Stimulated activated CD4-positive, alpha-beta T cell treated with anti-CD3 and anti-CD28 coated beads, Interleukin-2, amount 100 ng/mL, for 24 hours (primary cell): Measurements from ENCODE around the gene MAPK9.

Source experiments
- DNase-seq, 2 donors: peaks; one replicate each; pipeline ENCODE4 v3.0.0-alpha.2; 2020

Gene MAPK9

DNA sequence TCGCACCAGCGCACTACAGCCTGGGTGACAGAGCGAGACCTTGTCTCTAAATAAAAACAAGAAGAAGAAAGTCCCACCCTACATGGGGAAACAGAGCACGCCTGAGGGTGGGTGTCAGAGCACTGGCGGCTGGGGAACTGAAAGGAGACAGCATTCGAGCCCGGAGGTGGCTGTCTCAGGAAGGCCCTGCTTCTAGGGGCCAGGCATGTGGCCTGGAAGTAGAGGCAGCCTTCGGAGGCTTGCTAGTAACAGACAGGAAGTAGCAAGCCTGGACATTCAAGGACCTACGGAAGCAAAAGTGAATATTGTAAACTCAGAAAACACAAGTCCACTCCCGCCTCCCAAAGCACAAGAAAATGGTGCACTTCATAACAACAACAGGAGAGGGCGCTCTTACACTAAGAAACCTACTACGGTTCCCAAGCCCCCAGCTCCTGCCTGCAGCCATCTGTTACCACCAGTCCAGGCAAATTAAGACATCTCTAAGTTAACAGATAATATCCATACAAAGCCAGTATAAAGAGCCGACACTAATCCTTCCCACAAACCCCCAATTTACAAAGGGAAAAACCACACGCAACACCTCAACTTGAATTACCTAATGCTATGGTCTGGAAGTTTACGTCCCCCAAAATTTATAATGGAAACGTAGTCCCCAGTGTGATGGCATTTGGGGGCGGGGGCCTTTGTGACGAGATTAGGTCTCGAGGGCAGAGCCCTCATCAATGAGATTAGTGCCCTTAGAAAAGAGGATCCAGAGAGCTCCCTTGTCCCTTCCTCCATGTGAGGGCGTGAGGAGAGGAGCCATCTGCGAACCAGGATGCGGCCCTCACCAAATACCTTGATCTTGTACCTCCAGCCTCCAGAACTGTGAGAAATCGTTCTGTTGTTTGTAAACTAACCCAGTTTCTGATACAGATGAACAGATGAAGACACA is 90.6 kb downstream of the MAPK9 start:
- no peak for DNase-seq

DNA sequence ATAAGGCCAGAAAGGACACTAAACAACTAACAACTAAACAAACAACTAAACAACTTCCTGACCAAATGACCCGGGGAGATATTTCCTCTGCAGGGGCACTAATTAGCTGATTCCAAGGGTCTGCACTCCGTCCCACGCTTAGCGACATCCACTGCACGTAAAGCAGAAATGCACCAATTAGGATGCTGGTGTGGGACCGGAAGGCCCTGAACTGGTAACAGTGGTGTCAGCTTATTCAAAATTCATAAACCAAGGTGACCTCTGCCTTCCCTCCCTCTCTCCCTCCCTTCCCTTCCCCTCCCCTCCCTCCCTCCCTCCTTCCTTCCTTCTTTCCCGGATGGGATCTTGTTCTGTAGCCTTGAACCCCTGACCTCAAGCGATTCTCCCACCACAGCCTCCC is 92.5 kb downstream of the MAPK9 start:
- no peak for DNase-seq

DNA sequence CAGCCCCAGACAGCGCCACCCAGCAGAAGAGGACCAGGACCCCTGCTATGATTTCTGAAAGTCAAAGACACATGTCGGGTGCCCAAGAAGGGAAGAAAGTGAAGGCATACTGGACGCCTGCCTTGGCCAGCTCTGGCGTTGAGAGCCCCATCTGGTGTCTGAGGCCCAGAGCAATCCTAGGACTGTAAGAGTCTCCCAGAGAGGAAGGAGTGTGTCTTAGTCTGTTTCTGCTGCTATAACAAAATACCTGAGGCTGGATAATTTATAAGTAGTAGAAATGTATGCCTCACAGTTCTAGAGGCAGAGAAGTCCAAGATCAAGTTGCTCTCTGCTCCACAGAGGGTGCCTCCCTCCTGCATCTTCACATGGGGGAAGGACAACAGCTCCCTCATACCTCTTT is 93.7 kb downstream of the MAPK9 start:
- no peak for DNase-seq

DNA sequence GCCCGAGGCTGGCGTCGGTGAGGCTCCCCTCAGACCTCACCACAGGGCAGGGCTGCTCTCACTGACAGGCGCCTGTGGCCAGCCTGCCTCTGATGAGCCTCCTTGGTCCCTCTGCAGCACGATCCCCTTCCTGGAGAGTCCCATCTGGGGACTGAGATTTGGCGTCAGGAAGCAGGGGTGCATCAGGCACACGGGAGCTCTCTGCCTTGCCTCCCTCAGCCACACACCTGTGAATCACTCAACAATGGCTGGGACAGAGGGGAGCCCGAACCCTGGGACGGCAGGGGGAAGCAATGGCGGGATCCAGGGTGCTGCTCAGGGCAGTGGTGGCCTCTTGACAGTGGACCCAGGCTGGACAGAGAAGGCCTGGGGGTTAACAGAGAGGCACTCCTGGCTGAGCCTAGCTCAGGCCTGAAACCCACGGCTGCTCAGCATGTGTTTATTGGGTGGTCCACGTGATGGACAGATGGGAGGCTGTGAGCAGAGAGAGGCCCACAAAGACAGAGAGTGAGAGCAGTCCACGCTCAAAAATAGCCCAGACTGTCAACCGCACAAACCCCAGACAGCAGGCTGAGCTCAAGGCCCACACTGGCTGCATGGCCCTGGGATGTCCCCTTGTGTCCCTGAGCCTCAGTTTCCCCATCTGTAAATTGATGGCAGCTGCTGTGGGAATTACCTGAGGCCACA is 94.7 kb downstream of the MAPK9 start:
- no peak for DNase-seq

DNA sequence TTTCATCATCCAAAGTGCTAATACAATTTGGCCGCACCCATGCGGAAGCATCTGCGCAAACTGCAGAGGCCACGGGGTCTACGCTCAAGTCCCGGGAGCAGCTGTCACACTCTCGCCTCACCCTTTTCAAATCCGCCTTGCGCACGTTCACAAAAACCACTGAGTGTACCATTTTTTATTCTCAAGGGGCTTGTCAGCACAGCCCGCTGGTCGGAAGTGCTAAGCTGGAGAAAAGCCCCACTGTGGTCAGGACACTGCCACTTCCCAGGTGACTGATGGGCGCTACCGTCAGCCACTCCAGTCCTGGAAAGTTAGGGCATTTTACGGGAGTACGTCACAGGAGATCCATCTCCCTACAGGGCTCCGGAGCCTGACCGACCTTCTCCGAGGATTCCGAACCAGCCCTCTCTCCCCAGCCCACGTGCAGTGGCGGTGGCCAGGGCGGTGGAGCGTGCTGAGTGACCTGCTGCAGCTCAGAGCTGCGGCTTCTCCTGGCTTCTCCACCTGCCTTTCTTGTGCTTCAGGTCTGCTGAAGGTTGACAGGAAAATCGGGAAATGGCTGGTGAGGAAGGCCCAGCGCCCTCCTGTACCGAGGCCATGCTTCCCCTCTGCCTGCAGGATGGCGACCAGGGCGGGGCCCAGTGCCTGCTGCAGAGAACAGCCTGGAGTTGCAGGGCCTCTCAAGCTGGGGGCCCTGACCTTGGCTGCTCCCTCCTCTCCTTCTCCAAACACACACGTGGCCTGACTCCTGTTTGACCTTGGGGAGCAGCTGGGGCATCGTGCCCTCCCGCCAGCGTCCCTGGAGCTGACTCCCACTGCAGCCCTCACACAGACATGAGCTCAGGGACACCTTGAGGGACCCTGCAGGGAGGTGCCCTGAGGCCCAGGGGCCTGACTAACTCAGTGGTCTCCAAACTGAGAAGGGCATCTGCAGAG is 97.2 kb downstream of the MAPK9 start:
- no peak for DNase-seq

DNA sequence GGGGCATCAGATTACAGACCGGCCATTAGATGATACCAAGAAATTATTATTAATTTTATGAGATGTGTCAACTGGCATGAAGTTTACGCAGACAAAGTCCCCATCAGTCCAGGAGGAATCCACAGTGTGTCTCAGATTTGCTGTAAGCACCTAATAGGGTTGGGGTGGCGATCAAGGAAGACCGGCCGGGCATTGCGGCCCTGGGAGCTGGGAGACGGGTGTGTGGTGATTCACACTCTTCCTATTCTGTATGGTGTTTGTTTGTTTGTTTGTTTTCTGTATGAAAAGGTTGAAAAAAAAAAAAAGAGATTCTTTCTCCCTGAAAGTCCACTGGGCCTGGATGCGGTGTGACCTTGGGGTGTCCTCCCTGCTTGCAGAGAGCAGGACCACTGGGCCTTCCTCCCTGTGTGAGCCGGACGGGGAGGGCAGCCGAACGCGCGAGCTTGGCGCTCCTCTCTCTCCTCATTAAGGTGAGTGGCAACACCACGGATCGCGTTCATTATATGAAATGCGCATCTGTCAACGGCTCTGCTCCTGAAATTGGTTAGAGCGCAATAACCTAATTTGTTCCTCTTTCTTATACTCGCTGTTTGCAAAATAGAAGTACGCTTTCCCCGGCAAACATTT is 98.0 kb downstream of the MAPK9 start:
- no peak for DNase-seq

DNA sequence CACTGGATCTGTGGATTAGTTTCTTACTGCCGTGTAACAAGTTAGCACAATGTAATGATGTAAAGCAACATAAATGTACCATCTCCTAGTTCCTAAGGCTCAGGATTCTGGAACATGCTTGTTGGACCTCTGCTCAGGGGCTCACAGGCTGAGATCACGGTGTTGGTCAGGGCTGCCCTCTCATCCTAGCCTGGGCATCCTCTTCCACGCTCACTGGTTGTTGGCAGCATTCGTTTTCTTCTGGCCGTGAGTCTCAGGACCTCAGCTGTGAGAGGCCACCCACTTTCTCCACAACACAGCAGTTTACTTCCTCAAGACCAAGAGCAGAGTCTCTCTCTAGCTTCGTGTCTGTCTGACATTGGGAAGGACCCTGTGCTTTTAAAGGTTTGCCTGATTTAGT is 100.2 kb downstream of the MAPK9 start:
- DNase-seq, result no peak

DNA sequence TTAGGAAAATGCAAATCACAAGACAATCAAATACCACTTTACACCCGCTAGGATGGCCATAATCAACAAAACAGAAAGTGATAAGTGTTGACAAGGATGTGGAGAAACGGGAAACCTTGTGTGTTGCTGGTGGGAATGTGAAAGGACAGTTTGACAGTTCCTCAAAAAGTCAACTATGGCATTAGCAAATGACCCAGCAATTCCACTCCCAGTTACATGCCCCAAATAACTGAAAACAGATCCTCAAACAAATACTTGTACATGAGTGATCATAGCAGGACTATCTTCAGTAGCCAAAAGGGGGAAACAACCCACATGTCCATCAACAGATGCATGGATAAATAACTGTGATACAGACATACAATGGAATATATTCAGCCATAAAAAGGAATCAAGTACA is 104.1 kb downstream of the MAPK9 start:
- DNase-seq, result no peak
